ENCODE results near the gene SH3BGR.

The SH3BGR gene

DNA sequence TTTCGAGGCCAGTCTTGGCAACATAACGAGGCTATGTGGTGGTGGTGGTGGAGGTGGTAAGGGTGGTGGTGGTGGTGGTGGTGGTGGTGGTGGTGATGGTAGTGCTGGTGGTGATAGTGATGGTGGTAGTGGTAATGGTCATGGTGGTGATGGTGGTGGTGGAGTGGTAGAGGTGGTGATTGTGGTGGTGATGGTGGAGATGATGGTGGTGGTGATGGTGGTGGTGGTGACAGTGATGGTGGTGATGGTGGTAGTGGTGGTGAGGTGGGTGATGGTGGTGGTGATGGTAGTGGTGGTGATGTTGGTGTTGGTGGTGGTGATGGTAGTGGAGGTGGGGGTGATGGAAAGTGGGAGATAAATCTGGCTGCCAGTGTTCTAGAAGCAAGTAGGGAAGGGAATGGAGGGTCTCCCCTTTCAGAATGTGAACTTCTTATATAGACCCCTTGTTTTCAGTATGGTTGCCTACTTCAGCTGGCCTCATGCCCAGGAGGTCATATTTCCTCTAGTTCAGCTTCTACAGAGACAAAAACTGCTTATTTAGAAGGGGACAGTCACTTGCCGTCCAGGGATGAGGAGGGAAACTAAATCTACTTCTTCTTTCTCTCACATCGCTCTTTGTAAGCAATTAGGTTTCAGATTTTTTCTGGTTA is 27.5 kb downstream of the SH3BGR start:
- Histone ChIP-seq H3K36me3 (no peaks in the 10 kb centered on the region), H3K27ac (no peak overlapping the region), H3K9me3 (ENCODE audit: severe bottlenecking) (no peaks in the 10 kb centered on the region), H3K27me3 (ENCODE audit: insufficient read depth, low read depth, severe bottlenecking) (no peaks in the 10 kb centered on the region), H3K4me3 (ENCODE audit: low read depth, low read length) (no peak overlapping the region)
- TF ChIP-seq, protein P1, sequence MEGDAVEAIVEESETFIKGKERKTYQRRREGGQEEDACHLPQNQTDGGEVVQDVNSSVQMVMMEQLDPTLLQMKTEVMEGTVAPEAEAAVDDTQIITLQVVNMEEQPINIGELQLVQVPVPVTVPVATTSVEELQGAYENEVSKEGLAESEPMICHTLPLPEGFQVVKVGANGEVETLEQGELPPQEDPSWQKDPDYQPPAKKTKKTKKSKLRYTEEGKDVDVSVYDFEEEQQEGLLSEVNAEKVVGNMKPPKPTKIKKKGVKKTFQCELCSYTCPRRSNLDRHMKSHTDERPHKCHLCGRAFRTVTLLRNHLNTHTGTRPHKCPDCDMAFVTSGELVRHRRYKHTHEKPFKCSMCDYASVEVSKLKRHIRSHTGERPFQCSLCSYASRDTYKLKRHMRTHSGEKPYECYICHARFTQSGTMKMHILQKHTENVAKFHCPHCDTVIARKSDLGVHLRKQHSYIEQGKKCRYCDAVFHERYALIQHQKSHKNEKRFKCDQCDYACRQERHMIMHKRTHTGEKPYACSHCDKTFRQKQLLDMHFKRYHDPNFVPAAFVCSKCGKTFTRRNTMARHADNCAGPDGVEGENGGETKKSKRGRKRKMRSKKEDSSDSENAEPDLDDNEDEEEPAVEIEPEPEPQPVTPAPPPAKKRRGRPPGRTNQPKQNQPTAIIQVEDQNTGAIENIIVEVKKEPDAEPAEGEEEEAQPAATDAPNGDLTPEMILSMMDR (IDR thresholded peaks at IDR 0.05; ENCODE audit: low read depth, low read length): no peak
- no peak for DNase-seq

DNA sequence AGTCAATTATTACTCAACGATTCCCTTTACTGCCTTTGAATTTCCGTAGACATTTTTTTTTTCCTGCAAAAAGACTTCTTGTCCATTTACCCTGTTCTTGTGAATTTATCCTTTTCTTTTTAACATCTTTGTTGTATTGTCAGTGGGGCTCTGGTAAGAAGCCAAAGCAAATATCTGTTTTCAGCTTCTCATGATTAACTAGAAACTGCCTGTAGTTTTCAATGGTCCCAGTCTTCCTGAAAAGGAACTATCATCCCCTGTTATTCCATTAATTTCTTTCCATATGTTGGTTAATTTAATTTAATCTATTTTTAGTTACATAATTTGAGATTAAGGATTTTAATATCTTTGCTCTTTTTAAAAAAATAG is 28.0 kb downstream of the SH3BGR start:
- Histone ChIP-seq H3K4me3 (ENCODE audit: low read depth, low read length) (no peak overlapping the region), H3K9me3 (ENCODE audit: severe bottlenecking) (no peaks in the 10 kb centered on the region), H3K27ac (no peak overlapping the region), H3K27me3 (ENCODE audit: insufficient read depth, low read depth, severe bottlenecking) (no peaks in the 10 kb centered on the region), H3K36me3 (no peaks in the 10 kb centered on the region)
- TF ChIP-seq, protein P1 (IDR thresholded peaks at IDR 0.05; ENCODE audit: low read depth, low read length): no peak
- DNase-seq: no peak

DNA sequence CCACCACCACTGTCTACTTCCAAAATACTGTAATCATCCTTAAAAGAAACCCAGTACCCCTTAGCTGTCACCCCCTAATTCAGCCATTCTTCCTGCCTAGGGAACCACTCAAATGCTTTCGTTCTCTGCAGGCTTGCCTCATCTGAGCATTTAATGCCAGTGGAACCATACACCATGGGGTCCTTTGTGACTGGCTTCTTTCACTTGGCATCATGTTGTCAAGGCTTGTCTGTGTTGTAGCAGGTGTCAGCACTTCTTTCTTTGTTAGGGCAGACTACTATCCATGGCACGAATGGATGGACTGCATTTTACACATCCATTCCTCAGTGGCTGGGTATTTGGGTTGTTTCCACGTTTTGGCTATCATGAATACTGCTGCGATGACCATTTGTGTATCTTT is 28.5 kb downstream of the SH3BGR start:
- TF ChIP-seq, protein P1 (IDR thresholded peaks at IDR 0.05; ENCODE audit: low read depth, low read length): no peak
- Histone ChIP-seq H3K27ac (no peak overlapping the region), H3K27me3 (ENCODE audit: insufficient read depth, low read depth, severe bottlenecking) (no peaks in the 10 kb centered on the region), H3K4me3 (ENCODE audit: low read depth, low read length) (no peak overlapping the region), H3K36me3 (no peaks in the 10 kb centered on the region), H3K9me3 (ENCODE audit: severe bottlenecking) (no peaks in the 10 kb centered on the region)
- no peak for DNase-seq

DNA sequence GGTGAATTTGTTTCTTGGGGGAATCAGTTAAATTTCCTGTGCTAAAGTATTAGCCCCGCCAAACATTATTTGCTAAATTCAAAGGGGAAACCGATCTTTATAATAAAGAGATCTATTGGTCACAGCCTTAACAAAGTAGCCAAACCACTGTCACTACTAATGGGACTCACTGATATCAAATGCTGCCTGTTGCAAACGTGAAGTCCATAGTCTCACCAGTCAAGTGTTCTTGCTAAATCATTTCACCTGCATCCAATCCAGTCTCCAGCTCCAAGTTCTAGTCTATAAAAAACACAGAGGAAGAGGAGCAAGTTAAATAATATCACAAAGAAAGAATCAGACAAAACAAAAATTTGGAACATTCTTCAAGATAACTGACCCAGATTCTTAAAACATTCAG is 30.1 kb downstream of the SH3BGR start:
- no peaks in the 10 kb centered on the region for H3K36me3 ChIP-seq
- no peaks in the 10 kb centered on the region for H3K9me3 ChIP-seq (ENCODE audit: severe bottlenecking)
- H3K4me3 ChIP-seq (ENCODE audit: low read depth, low read length): no peak overlapping the region
- no peak for DNase-seq
- H3K27me3 ChIP-seq (ENCODE audit: insufficient read depth, low read depth, severe bottlenecking): no peaks in the 10 kb centered on the region
- TF ChIP-seq, protein P1 (IDR thresholded peaks at IDR 0.05; ENCODE audit: low read depth, low read length): no peak
- no peak overlapping the region for H3K27ac ChIP-seq

DNA sequence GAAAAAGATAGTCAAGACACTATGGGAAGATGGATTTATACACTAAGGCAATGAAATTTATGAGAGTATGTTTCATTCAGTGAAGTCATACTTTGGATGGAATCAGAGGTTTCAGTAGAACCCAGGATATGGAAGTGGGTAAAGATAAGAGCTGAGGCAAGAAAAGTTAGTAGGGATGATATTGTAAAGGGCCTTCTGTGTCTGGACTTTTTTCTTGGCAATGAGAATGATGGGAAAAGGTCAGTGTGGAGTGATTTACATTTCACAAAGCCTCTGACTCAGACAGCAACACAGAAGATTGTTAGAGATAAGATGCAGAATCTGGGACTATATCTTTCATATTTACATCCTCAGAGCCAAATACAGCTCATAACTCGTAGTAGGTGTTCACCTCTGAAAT is 32.1 kb downstream of the SH3BGR start:
- TF ChIP-seq, protein P1 (IDR thresholded peaks at IDR 0.05; ENCODE audit: low read depth, low read length): no peak
- H3K9me3 ChIP-seq (ENCODE audit: severe bottlenecking): no peaks in the 10 kb centered on the region
- no peak for DNase-seq
- H3K27me3 ChIP-seq (ENCODE audit: insufficient read depth, low read depth, severe bottlenecking): no peaks in the 10 kb centered on the region
- H3K4me3 ChIP-seq (ENCODE audit: low read depth, low read length): no peak overlapping the region
- H3K36me3 ChIP-seq: no peaks in the 10 kb centered on the region
- no peak overlapping the region for H3K27ac ChIP-seq

DNA sequence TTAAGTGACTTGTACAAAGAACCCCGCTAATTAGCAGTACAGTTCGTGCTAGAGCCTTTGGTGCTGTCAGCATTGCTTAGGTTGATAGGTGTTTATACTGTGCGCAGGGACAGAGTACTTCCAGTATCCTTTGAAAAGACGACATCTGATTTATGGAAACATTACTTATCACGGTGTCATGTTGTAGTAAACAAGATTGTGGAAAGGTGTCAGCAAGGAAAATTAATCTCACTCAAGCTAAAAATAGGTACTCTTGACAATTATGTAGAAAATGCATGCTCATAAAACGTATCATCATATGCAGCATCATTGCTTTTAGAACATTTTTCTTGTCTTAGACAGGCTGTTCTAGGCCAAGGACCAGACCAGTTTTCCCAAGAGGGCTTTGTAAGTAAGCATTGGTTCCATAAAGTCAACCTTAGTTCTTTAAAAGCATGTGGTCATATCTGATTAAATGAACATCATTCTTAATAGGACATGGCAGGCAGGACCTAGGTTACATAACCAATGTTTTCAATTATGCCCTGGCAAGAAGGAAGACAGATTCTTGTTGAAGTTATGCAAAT is 33.0 kb downstream of the SH3BGR start:
- H3K27me3 ChIP-seq (ENCODE audit: insufficient read depth, low read depth, severe bottlenecking): no peaks in the 10 kb centered on the region
- no peak overlapping the region for H3K27ac ChIP-seq
- H3K9me3 ChIP-seq (ENCODE audit: severe bottlenecking): no peaks in the 10 kb centered on the region
- TF ChIP-seq, protein P1 (IDR thresholded peaks at IDR 0.05; ENCODE audit: low read depth, low read length): no peak
- no peak for DNase-seq
- no peaks in the 10 kb centered on the region for H3K36me3 ChIP-seq
- H3K4me3 ChIP-seq (ENCODE audit: low read depth, low read length): no peak overlapping the region

Measured in WERI-Rb-1 (cell line).